Measurements from ENCODE around the gene RAB1B. TPM values are rescaled to one million over a fixed set of nuclear protein-coding genes. Genes with fewer than 3 reads are reported as not detected.

Gene RAB1B
- total RNA-seq, 4 donors from 2014 or later, result 97.2 to 163 (median 132) TPM

GRCh38 chr11:66285250-66285947, 17.0 kb downstream of the RAB1B start:
- DNase-seq (ENCODE audit: extremely low spot score), result no peak
- Histone ChIP-seq H3K4me1 (peaks cover 35 to 67% (median 45%) of the 10 kb centered on the region in 4 donors), H3K27ac (replicated peaks in 1 of 4) (no peak overlapping the region), H3K27me3 (no peaks in the 10 kb centered on the region), H3K4me3 (no peak overlapping the region), H3K36me3 (peaks cover 0 to 37% (median 12%) of the 10 kb centered on the region in 4 donors), H3K9me3 (no peaks in the 10 kb centered on the region)
- TF ChIP-seq CTCF (IDR thresholded peaks at IDR 0.05) (no peak), POLR2AphosphoS5 (IDR thresholded peaks at IDR 0.05) (no peak), EP300 (IDR thresholded peaks at IDR 0.05) (no peak), POLR2A (IDR thresholded peaks at IDR 0.05; ENCODE audit: low read depth) (no peak)
- intact Hi-C loops (cut with DNase I), result no loop called here
- 94% methylated on average over 10 of the region's 13 CpGs for WGBS

GRCh38 chr11:66286699-66287098, 18.3 kb downstream of the RAB1B start:
- Histone ChIP-seq H3K4me1 (peaks cover 42 to 70% (median 47%) of the 10 kb centered on the region in 4 donors), H3K36me3 (peaks cover 0 to 37% (median 12%) of the 10 kb centered on the region in 4 donors), H3K27ac (replicated peaks in 1 of 4) (no peak overlapping the region), H3K4me3 (no peak overlapping the region), H3K9me3 (no peaks in the 10 kb centered on the region), H3K27me3 (peaks cover 0 to 6% (median under 1%) of the 10 kb centered on the region in 4 donors)
- 92% methylated on average over 3 of the region's 5 CpGs for WGBS
- DNase-seq (ENCODE audit: extremely low spot score), result no peak
- TF ChIP-seq POLR2A (IDR thresholded peaks at IDR 0.05; ENCODE audit: low read depth) (no peak), EP300 (IDR thresholded peaks at IDR 0.05) (no peak), CTCF (IDR thresholded peaks at IDR 0.05) (no peak), POLR2AphosphoS5 (IDR thresholded peaks at IDR 0.05) (no peak)
- intact Hi-C loops (cut with DNase I), result no loop called here

- H3K36me3 ChIP-seq, result peaks cover 0 to 37% (median 12%) of the 10 kb centered on the region in 4 donors
- H3K4me3 ChIP-seq, result peak overlapping the region in 1 of 4 donors; percentile 94
- H3K4me1 ChIP-seq, result peaks cover 43 to 70% (median 48%) of the 10 kb centered on the region in 4 donors
- H3K9me3 ChIP-seq, result no peaks in the 10 kb centered on the region
- TF ChIP-seq POLR2AphosphoS5 (IDR thresholded peaks at IDR 0.05), result no peak
- TF ChIP-seq POLR2A (IDR thresholded peaks at IDR 0.05; ENCODE audit: low read depth), result no peak
- TF ChIP-seq CTCF (IDR thresholded peaks at IDR 0.05), result no peak
- no peak for TF ChIP-seq EP300 (IDR thresholded peaks at IDR 0.05)
- DNase-seq (ENCODE audit: extremely low spot score), result no peak
- peaks cover 2 to 13% (median 6%) of the 10 kb centered on the region in 4 donors for H3K27me3 ChIP-seq
- peak overlapping the region in 1 of 4 donors; percentile 89 for H3K27ac ChIP-seq (replicated peaks in 1 of 4)
- WGBS, result 76% methylated on average over 5 of the region's 10 CpGs
- intact Hi-C loops (cut with DNase I), result no loop called here
Measured at GRCh38 chr11:66287211-66287888, 18.9 kb downstream of the RAB1B start.

GRCh38 chr11:66287889-66288670, 19.6 kb downstream of the RAB1B start:
- peaks cover 38 to 67% (median 42%) of the 10 kb centered on the region in 4 donors for H3K4me1 ChIP-seq
- intact Hi-C loops (cut with DNase I), result no loop called here
- DNase-seq (ENCODE audit: extremely low spot score), result no peak
- WGBS, result 34% methylated on average over 12 of the region's 20 CpGs
- no peaks in the 10 kb centered on the region for H3K9me3 ChIP-seq
- peaks cover 2 to 20% (median 13%) of the 10 kb centered on the region in 4 donors for H3K27me3 ChIP-seq
- H3K36me3 ChIP-seq, result peaks cover 0 to 37% (median 12%) of the 10 kb centered on the region in 4 donors
- peak overlapping the region; percentile 67 to 100 (median 88) for H3K4me3 ChIP-seq
- H3K27ac ChIP-seq (replicated peaks in 1 of 4), result peak overlapping the region; percentile 89 to 97 (median 93)
- TF ChIP-seq POLR2A (IDR thresholded peaks at IDR 0.05; ENCODE audit: low read depth) (no peak), CTCF (IDR thresholded peaks at IDR 0.05) (no peak), POLR2AphosphoS5 (IDR thresholded peaks at IDR 0.05) (no peak), EP300 (IDR thresholded peaks at IDR 0.05) (no peak)
